NT2/D1 (cell line): Measurements from ENCODE around the gene NDUFA7.
A peak's percentile ranks its signal among the peaks of the same experiment; 100 is the strongest.

Experiments used
- DNase-seq: peaks from one replicate; pipeline ENCODE4 v3.0.0-alpha.2; 2011; ENCODE audit warnings: low read depth, low spot score
- H3K27me3 ChIP-seq: 2 replicates; pipeline ENCODE4 v1.6.0; 2011; ENCODE audit warnings: mild to moderate bottlenecking; ENCODE audit not compliant: insufficient read length, insufficient read depth
- H3K36me3 ChIP-seq: 2 replicates; pipeline ENCODE4 v1.6.1; 2011; ENCODE audit warnings: mild to moderate bottlenecking, low read length, mixed read lengths; ENCODE audit not compliant: insufficient read depth, insufficient read length
- H3K4me1 ChIP-seq: 2 replicates; pipeline ENCODE4 v1.5.1; 2011; ENCODE audit not compliant: insufficient read depth, insufficient read length
- H3K4me3 ChIP-seq: 2 replicates; pipeline ENCODE4 v1.5.1; 2011; ENCODE audit warnings: low read depth; ENCODE audit not compliant: insufficient read length
- H3K9ac ChIP-seq: 2 replicates; pipeline ENCODE4 v1.6.0; 2011; ENCODE audit warnings: low read depth; ENCODE audit not compliant: insufficient read length
- H3K9me3 ChIP-seq: 2 replicates; pipeline ENCODE4 v1.5.1; 2011; ENCODE audit warnings: mild to moderate bottlenecking, low read length; ENCODE audit not compliant: insufficient read depth
- SUZ12 ChIP-seq: IDR thresholded peaks from 2 replicates; pipeline ENCODE4 v1.6.1; 2011; ENCODE audit not compliant: insufficient read length, insufficient read depth; ENCODE audit errors: extremely low read depth
- YY1 ChIP-seq: IDR thresholded peaks from 2 replicates; pipeline ENCODE4 v1.6.1; 2011; ENCODE audit not compliant: insufficient read length, insufficient read depth
- ZNF274 ChIP-seq: IDR thresholded peaks from 2 replicates; pipeline ENCODE4 v1.6.1; 2011; ENCODE audit warnings: mild to moderate bottlenecking, low read depth, low read length

NDUFA7 gene

DNA sequence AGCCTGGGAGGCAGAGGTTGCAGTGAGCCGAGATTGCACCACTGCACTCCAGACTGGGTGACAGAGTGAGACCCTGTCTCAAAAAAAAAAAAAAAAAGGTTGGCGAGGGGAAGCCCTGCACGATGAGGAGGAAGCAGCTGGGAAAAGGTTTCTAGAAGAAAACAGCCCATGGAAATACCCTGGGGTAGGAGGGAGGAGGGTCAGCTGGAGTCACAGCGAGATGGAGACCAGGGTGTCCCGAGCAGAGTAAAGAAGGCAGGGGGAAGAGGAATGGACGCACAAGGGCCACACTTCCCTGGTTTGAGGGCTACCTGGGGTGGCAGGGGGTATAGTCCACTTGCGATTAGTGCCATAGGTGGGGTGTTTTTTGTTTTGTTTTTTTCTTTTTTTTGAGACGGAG is 15.5 kb upstream of the NDUFA7 start:
- H3K9me3 ChIP-seq = no peaks in the 10 kb centered on the region
- H3K36me3 ChIP-seq = no peaks in the 10 kb centered on the region
- TF ChIP-seq SUZ12 (no peak), YY1 (no peak), ZNF274 (no peak)
- H3K9ac ChIP-seq = no peak overlapping the region
- DNase-seq = no peak
- peaks cover 13% of the 10 kb centered on the region for H3K4me1 ChIP-seq
- H3K4me3 ChIP-seq = no peak overlapping the region
- peaks cover 38% of the 10 kb centered on the region for H3K27me3 ChIP-seq

DNA sequence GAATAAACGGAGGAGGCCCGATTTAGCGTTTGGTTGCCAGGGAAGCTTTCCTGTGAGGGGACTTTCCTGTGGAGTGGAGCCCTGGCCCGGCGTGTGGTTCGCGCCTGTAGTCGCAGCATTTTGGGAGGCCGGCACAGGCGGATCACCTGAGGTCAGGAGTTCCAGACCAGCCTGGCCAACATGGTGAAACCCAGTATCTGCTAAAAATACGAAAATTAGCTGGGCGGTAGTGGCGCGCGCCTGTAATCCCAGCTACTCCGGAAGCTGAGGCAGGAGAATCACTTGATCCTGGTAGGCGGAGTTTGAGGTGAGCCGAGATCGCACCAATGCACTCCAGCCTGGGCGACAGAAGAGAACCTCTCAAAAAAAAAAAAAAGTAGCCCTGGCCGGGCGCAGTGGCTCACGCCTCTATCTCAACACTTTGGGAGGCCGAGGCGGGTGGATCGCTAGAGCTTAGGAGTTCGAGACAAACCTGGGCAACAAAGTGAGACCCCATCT is 14.9 kb upstream of the NDUFA7 start:
- Histone ChIP-seq H3K9ac (no peak overlapping the region), H3K36me3 (no peaks in the 10 kb centered on the region), H3K4me1 (peaks cover 18% of the 10 kb centered on the region), H3K4me3 (no peak overlapping the region), H3K27me3 (peaks cover 37% of the 10 kb centered on the region), H3K9me3 (no peaks in the 10 kb centered on the region)
- DNase-seq = no peak
- no peak for TF ChIP-seq YY1
- no peak for TF ChIP-seq ZNF274
- TF ChIP-seq SUZ12 = no peak

DNA sequence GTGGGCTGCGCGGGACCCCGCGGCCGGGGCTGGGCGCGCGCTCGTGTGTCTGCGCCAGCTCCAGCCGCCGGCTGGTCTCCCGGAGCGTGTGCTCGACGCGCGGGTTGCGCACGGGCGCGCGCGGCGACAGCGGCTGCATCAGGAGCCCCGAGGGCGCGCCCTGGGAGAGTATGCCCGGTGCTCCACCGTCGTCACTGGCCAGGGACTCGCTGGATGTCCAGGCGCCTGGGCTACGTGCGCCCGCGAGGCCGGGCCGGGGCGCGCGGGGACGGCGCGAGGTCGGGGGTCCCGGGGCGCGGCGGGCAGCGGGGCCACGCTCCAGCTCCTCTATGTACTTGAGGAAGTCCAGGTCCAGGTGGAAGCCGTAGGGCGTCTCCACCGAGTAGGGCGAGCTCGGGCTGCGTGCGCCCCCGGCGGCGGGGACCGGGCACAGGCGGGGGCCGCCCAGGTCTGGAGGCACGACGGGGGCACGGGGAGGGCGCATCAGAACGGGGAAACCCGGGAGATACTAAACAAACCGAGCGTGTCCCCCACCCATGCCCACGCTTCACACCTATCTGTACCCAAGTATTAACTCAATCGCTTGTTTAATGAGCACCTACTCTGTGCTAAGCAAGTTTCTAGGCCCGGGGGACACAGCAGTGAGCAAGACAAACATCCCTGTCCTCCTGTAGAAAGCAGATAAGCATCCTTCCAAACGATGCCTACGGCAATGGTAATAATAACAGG is 14.3 kb upstream of the NDUFA7 start:
- DNase-seq = no peak
- peak overlapping the region; percentile 80 for H3K9ac ChIP-seq

DNA sequence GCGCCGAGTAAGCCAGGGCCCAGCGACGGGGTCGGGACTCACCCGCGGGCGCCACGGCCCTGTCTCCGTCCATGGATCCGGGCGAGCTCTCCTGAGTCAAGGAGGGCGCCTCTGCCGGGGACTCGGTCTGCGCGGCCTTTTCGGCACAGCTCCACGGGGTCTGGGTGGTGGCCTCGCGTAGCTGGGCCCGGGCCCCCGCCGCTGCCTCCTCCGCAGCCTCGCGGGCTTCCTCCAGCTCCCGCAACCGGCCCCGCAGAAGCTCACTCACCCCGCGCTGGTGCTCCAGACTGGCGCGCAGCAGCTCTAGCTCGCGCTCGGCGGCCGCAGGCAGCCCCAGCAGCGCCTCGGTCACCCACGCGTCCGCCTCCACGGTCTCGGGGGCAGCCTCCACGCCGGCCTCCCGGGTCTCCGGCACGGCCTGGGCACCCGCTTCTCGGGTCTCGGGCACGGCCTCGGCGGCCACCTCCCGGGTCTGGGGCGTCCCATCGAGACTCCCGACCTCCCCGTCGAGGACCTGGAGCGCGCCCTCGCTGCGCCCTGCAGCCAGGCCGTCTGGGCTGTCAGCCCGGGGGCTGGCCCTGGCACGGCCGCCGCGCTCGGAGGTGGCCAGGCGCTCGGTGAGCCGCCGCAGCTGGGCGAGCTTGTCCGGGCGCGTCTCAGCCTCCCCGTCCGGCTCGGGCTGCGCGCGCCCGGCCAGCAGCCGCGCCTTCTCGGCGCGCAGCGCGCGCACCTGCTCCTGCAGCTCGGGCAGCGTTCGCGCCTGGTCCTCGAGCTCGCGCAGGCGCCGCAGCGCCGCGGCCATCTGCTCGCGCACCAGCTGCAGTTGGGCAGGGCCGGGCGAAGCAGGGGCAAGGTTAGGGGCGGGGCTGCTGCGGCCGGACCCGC is 13.5 kb upstream of the NDUFA7 start:
- peak overlapping the region; percentile 80 for H3K9ac ChIP-seq
- TF ChIP-seq ZNF274 = no peak
- no peak for TF ChIP-seq SUZ12
- TF ChIP-seq YY1 = no peak

More for the DNA sequence above, 14.3 kb upstream of the NDUFA7 start:
- no peaks in the 10 kb centered on the region for H3K9me3 ChIP-seq
- no peaks in the 10 kb centered on the region for H3K36me3 ChIP-seq
- TF ChIP-seq ZNF274 = no peak
- no peak for TF ChIP-seq SUZ12
- TF ChIP-seq YY1 = no peak
- H3K4me3 ChIP-seq = peak overlapping the region; percentile 54
- peaks cover 37% of the 10 kb centered on the region for H3K27me3 ChIP-seq
- H3K4me1 ChIP-seq = peaks cover 14% of the 10 kb centered on the region

DNA sequence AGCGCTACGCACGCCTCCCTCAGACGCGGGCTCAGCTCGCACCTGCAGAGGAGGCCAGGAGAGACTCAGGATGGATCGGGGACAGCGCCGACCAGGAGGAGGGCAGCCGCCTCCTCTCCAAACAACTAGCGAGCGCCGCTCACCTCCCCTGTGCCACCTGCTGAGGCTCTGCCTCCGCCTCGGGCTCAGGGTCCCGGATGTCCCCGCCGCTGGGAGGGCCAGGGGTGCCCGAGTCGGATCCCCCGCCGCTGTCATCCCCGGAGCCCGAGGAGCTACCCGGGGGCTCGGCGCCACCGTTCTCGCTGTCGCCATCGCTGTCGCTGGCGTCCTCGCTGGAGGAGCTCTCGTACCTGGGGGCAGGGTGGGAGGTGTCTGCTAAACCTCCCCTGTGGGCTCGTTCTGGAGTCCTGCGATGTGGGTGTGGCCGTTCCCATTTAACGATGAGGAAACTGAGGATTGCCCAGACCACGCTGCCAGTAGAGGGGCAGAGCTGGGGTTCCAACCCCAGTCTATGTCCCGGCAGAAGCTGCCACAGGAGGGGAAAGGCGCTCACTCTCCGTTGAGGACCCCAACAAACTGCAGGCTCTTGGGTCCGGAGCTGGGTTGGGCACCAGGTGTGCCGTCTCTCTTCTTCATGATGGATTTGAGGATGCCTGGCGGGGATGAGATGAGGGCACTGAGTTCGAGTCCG is 12.7 kb upstream of the NDUFA7 start:
- peak overlapping the region; percentile 80 for H3K9ac ChIP-seq
- peaks cover 18% of the 10 kb centered on the region for H3K4me1 ChIP-seq
- DNase-seq = no peak
- TF ChIP-seq SUZ12 (no peak), YY1 (no peak), ZNF274 (no peak)
- peaks cover 37% of the 10 kb centered on the region for H3K27me3 ChIP-seq
- H3K36me3 ChIP-seq = no peaks in the 10 kb centered on the region
- peak overlapping the region; percentile 54 for H3K4me3 ChIP-seq
- no peaks in the 10 kb centered on the region for H3K9me3 ChIP-seq

More for the DNA sequence above, 13.5 kb upstream of the NDUFA7 start:
- Histone ChIP-seq H3K9me3 (no peaks in the 10 kb centered on the region), H3K36me3 (no peaks in the 10 kb centered on the region), H3K4me1 (peaks cover 14% of the 10 kb centered on the region), H3K27me3 (peaks cover 37% of the 10 kb centered on the region), H3K4me3 (peak overlapping the region; percentile 54)
- no peak for DNase-seq

DNA sequence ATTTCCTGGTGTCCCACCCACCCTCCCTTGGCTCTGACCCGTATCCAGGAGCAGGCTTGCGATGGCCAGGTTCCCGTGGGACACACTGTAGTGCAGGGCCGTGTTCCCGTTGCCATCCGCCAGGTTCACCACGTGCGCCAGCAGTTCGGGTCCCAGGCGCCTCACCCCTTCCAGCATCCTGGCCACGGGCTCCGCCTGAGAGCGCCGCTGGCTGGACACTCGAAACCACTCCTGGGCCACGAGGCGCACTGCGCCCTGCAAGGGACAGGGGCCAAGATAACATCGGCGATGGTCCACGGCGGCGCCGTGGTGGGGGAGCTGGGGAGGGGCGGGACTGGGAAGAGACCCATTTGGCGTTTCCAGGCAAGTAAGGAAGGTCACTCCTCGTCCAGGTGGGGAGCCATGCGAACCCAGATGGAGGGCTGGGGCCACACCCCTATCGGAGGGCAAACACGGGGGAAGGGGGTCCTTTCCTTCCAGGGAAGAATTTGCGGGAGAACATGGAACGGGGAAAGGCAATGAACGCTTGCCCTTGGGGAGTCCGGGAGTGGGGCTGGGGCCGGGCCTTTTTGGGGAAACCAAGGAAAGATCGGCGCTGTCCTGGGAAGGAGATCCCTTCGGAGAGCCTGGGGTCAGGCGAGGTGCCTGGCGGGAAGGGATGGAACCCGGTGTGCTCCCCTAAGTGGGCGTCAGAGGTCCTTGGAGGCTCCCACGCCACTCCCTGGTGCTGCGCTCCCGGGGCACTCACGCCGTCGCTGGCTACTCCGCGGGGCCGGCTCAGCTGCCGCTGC is 12.0 kb upstream of the NDUFA7 start:
- H3K36me3 ChIP-seq = no peaks in the 10 kb centered on the region
- no peak for DNase-seq
- H3K4me1 ChIP-seq = peaks cover 18% of the 10 kb centered on the region
- peaks cover 37% of the 10 kb centered on the region for H3K27me3 ChIP-seq
- no peaks in the 10 kb centered on the region for H3K9me3 ChIP-seq
- H3K4me3 ChIP-seq = peak overlapping the region; percentile 54
- TF ChIP-seq SUZ12 (no peak), YY1 (no peak)
- H3K9ac ChIP-seq = peak overlapping the region; percentile 80
